Fibroblast of mammary gland (primary cell): ENCODE measurements around the gene CDK2.
"Not testable (repeated sequence)": the region's sequence is repeated elsewhere in the genome, so short reads cannot be mapped to it uniquely, and the experiment has no call there.

ENCODE experiments used
- DNase-seq: peaks from one replicate; pipeline ENCODE4 v3.0.0-alpha.2; 2010; ENCODE audit warnings: low read depth
- H3K4me3 ChIP-seq: 2 replicates; pipeline ENCODE4 v1.5.1; 2011; ENCODE audit warnings: low read depth, mild to moderate bottlenecking, low read length, moderate library complexity; ENCODE audit not compliant: control insufficient read depth
- TF ChIP-seq, protein P1 (sequence below): conservative IDR thresholded peaks from 2 replicates; pipeline ENCODE4 v1.5.1; 2011; ENCODE audit warnings: low read depth, low read length, inconsistent platforms; ENCODE audit not compliant: control insufficient read depth, insufficient read depth

The CDK2 gene

DNA sequence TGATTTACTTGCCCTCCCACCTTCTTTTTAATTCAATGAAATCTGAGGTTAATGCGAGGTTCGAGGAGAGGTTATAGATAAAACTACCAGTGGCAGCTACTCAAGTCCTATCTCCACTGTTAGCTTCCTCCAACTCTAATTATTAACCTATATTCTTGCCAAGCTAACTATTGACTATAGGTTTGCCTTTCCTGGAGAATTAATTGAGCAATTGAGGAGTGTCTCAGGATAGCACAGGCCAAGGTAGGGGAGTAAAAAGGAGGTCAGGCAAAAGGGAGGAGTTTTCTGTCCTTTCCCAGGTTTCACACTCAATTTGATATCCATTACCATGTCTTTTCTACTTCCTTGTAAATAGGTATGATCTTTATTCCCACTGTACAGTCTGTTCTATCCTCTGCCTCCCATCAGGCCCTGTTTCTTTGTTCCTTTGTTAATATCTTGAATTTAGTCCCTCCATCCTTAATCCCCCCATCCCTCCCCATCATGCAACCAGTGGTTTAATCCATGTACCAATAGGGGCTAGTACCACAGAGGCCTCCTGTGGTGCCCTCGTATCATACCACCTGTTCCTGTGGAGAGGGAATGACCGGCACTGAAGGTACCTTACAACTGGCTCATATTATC is 26.7 kb downstream of the CDK2 start:
- no peak for DNase-seq
- TF ChIP-seq, protein P1, sequence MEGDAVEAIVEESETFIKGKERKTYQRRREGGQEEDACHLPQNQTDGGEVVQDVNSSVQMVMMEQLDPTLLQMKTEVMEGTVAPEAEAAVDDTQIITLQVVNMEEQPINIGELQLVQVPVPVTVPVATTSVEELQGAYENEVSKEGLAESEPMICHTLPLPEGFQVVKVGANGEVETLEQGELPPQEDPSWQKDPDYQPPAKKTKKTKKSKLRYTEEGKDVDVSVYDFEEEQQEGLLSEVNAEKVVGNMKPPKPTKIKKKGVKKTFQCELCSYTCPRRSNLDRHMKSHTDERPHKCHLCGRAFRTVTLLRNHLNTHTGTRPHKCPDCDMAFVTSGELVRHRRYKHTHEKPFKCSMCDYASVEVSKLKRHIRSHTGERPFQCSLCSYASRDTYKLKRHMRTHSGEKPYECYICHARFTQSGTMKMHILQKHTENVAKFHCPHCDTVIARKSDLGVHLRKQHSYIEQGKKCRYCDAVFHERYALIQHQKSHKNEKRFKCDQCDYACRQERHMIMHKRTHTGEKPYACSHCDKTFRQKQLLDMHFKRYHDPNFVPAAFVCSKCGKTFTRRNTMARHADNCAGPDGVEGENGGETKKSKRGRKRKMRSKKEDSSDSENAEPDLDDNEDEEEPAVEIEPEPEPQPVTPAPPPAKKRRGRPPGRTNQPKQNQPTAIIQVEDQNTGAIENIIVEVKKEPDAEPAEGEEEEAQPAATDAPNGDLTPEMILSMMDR: no peak
- no peak overlapping the region for H3K4me3 ChIP-seq

DNA sequence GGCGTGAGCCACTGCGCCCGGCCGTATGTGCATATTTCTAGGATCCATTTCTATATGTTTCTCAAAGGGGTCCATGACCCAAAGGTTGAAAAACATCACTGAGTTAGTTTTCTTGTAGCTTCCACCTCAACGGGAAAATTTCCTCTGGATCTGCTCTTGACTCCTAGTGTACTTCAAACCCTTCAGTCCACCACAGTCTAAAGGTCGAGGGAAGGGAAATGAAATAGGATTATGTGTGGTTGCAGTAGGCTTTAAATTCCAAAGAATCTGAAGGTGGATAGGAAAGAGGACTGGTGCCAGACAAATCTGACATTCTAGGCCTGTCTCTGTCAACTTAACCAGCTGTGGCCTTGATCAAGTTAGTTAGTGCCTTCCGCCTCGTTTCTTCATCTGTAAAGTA is 28.7 kb downstream of the CDK2 start:
- no peak for DNase-seq
- TF ChIP-seq, protein P1: no peak
- no peak overlapping the region for H3K4me3 ChIP-seq

DNA sequence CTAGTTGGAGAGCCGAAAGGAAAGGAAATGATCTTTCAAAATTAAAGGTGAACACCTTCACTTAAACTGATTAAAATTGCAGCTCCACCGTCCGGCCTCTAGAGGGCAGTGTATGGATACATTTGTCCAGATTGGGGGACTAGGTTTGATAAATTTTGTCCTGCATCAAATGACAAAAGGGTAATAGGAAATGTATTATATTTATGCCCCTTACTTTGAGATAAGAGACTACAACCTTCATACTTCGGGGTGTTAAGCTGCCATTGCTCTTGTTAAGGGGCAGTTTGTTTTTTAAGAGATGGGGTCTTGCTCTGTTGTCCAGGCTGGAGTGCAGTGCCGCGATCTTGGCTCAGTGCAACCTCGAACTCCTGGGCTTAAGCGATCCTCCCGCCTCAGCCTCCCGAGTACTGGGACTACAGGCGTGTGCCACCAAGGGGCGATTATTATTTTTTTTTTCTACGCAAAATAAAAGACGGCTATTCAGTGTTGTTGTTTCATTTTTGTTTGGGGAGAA is 29.6 kb downstream of the CDK2 start:
- DNase-seq: peak; percentile 73
- TF ChIP-seq, protein P1: peak; percentile 88
- peak overlapping the region; percentile 86 for H3K4me3 ChIP-seq

DNA sequence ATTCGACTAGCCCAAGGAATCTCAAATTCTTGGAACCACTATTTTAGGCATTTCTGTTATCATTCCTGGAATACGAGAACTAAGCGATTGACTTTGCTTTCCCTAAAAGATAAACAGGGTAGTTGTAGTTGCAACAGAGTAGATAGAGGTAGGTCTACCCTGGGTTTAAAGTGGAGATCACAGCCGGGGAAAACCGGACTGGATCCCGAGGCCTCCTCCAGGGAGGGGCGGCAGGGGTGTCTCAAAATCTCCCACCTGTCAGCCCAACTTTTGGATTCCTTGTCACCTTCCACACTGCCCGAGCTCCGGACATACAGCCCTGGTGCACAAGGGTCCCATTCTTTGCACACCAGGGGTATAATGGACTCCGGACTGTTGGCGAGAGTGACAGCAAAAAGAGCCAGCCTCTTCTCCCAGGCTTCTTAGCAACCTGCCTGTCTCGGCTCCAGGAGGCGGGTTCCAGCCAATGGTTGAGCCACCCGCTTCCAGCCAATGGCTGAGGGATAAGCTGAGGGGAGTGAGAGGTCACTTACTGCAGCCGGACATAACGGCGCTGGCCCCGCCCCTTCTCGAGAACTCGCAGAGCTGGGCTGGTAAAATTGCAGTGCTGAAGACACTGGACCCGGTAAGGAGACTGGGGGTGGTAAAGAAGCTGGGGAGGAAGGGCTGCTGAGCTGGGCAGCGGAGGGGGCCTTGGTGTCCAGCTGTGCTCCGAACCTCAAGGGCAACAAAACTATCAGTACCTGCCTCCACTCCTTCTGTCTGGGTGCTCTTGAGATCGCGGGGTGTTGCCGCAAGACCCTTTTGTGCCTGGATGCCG is 30.3 kb downstream of the CDK2 start, which contains the start of gene SUOX:
Gene SUOX (plus strand): TSS at position 562 of the 820 bp plus-strand sequence. CDS start 4,946 bp downstream, outside the sequence.
- peak within 1 kb of the TSS; percentile 86 for H3K4me3 ChIP-seq
- DNase-seq: peak; percentile 96
- TF ChIP-seq, protein P1: no peak

DNA sequence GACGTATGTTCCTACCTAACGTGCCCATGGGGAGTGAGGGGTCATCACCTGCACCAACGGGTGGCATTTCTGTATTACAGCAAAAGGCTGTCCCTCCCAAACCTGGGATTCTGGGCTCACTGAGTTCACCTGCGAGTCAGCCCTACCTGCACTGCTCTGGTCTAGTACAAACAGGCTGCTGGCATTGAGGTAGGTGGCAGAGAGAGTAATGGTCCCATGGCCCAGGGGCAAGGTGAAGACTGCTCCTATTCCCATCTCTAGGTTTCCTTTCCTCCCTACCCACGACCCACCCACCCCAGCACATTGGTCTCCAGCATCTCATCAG is 30.9 kb downstream of the CDK2 start:
- DNase-seq: no peak
- TF ChIP-seq, protein P1: no peak
- H3K4me3 ChIP-seq: peak overlapping the region; percentile 86

DNA sequence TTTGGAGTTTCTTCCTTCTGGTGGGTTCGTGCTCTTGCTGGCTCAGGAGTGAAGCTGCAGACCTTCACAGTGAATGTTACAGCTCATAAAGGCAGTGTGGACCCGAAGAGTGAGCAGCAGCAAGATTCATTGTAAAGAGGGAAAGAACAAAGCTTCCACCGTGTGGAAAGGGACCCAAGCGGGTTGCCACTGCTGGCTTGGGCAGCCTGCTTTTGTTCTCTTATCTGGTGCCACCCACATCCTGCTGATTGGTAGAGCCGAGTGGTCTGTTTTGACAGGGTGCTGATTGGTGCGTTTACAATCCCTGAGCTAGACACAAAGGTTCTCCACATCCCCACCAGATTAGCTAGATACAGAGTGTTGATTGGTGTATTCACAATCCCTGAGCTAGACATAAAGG is 32.9 kb downstream of the CDK2 start:
- not testable (repeated sequence) for H3K4me3 ChIP-seq, DNase-seq

DNA sequence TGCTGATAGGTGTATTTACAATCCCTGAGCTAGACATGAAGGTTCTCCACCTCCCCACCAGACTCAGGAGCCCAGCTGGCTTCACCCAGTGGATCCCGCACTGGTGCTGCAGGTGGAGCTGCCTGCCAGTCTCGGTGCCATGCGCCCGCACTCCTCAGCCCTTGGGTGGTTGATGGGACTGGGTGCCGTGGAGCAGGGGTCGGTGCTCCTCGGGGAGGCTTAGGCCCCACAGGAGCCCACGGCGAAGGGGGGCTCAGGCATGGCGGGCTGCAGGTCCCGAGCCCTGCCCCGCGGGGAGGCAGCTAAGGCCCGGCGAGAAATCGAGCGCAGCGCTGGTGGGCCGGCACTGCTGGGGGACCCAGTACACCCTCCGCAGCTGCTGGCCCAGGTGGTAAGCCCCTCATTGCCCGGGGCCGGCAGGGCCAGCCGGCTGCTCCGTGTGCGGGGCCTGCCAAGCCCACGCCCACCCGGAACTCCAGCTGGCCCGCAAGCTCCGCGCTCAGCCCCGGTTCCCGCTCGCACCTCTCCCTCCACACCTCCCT is 33.4 kb downstream of the CDK2 start:
- DNase-seq, H3K4me3 ChIP-seq: not testable (repeated sequence)
